ENCODE results near the gene ADD1. TPM values are rescaled to one million over a fixed set of nuclear protein-coding genes. Genes with fewer than 3 reads are reported as not detected.

The ADD1 gene
- total and polyA plus RNA-seq, 2 of the 13 experiments (the other 11 are each of a cell fraction or from before 2014, with no cell fraction given): 73.9 to 122 TPM

- TF ChIP-seq PATZ1 (CRISPR knock-in tag; IDR thresholded peaks at IDR 0.05): peak; percentile 12; the same call in 1 of the 2 replicates
- no peak for TF ChIP-seq E2F2 (CRISPR knock-in tag; IDR thresholded peaks at IDR 0.05; ENCODE audit: borderline replicate concordance)
- TF ChIP-seq ZMYM4 (CRISPR knock-in tag; IDR thresholded peaks at IDR 0.05): peak; percentile 51
- TF ChIP-seq ARNTL (CRISPR knock-in tag; IDR thresholded peaks at IDR 0.05): peak; percentile 50; the same call in 1 of the 2 replicates
- TF ChIP-seq PAXIP1 (CRISPR knock-in tag; conservative IDR thresholded peaks at IDR 0.05): no peak
- peak; percentile 76 for TF ChIP-seq BHLHE40 (IDR thresholded peaks at IDR 0.05; ENCODE audit: low read length)
- peak in 1 of 2 experiments; percentile 79; a peak in 2 of 4 replicates for TF ChIP-seq POLR2A (IDR thresholded peaks at IDR 0.05; ENCODE audit: insufficient read depth in 1 of 2, low read depth in 2 of 2, low read length in 2 of 2)
- peak; percentile 91 for TF ChIP-seq CREB1 (IDR thresholded peaks at IDR 0.05)
- peak; percentile 78 for TF ChIP-seq CREB1 (CRISPR knock-in tag; IDR thresholded peaks at IDR 0.05)
- peak; percentile 93 for TF ChIP-seq ARID4A (CRISPR knock-in tag; IDR thresholded peaks at IDR 0.05; ENCODE audit: borderline replicate concordance)
- TF ChIP-seq ZBTB7B (CRISPR knock-in tag; IDR thresholded peaks at IDR 0.05): peak; percentile 34; the same call in 1 of the 2 replicates
- TF ChIP-seq KDM5B (CRISPR knock-in tag; IDR thresholded peaks at IDR 0.05; ENCODE audit: borderline replicate concordance): peak; percentile 65; the same call in 1 of the 2 replicates
- peak; percentile 60 for TF ChIP-seq MED8 (CRISPR knock-in tag; IDR thresholded peaks at IDR 0.05; ENCODE audit: insufficient replicate concordance)
- no peak for TF ChIP-seq TMF1 (CRISPR knock-in tag; IDR thresholded peaks at IDR 0.05; ENCODE audit: low read depth)
- no peak for TF ChIP-seq GTF2F1 (IDR thresholded peaks at IDR 0.05; ENCODE audit: low read length)
- peak; percentile 96 for TF ChIP-seq PHF8 (CRISPR knock-in tag; IDR thresholded peaks at IDR 0.05)
- TF ChIP-seq SOX6 (IDR thresholded peaks at IDR 0.05): no peak
- TF ChIP-seq SOX6 (CRISPR knock-in tag; IDR thresholded peaks at IDR 0.05): peak; percentile 43
- TF ChIP-seq HES4 (CRISPR knock-in tag; IDR thresholded peaks at IDR 0.05; ENCODE audit: borderline replicate concordance): peak; percentile 79
These were observed 91.4 kb downstream of the ADD1 start (continued) for GRCh38 chr4:2934813-2935761.
